ENCODE data around the gene CUX1. TPM values are rescaled to one million over a fixed set of nuclear protein-coding genes. Genes with fewer than 3 reads are reported as not detected.
"Not testable (repeated sequence)": the region's sequence is repeated elsewhere in the genome, so short reads cannot be mapped to it uniquely, and the experiment has no call there.

Gene CUX1
- polyA plus RNA-seq, 3 donors, result 80.1 to 95.7 (median 93.4) TPM

GRCh38 chr7:101887352-101887751, 69.9 kb downstream of the CUX1 start:
- DNase-seq, result not testable (repeated sequence)

GRCh38 chr7:101888564-101888963, 71.1 kb downstream of the CUX1 start:
- not testable (repeated sequence) for DNase-seq

GRCh38 chr7:101890749-101891523, 73.5 kb downstream of the CUX1 start:
- no peak for DNase-seq

GRCh38 chr7:101891936-101892640, 74.7 kb downstream of the CUX1 start:
- DNase-seq, result no peak

- no peak for DNase-seq
Measured at GRCh38 chr7:101893341-101894082, 76.1 kb downstream of the CUX1 start.

GRCh38 chr7:101896316-101896715, 78.9 kb downstream of the CUX1 start:
- no peak for DNase-seq

GRCh38 chr7:101896941-101897340, 79.5 kb downstream of the CUX1 start:
- DNase-seq, result no peak

GRCh38 chr7:101898106-101898505, 80.7 kb downstream of the CUX1 start:
- no peak for DNase-seq

GRCh38 chr7:101899616-101900015, 82.2 kb downstream of the CUX1 start:
- DNase-seq, result no peak

- no peak for DNase-seq
Measured at GRCh38 chr7:101900103-101900502, 82.7 kb downstream of the CUX1 start.

GRCh38 chr7:101901661-101902491, 84.5 kb downstream of the CUX1 start:
- no peak for DNase-seq

- DNase-seq, result no peak
Measured at GRCh38 chr7:101902680-101903514, 85.5 kb downstream of the CUX1 start.

- DNase-seq, result no peak
Measured at GRCh38 chr7:101903515-101903868, 86.1 kb downstream of the CUX1 start.

- no peak for DNase-seq
Measured at GRCh38 chr7:101904019-101904418, 86.6 kb downstream of the CUX1 start.

- no peak for DNase-seq
Measured at GRCh38 chr7:101905203-101905865, 87.9 kb downstream of the CUX1 start.

- DNase-seq, result no peak
Measured at GRCh38 chr7:101906291-101907240, 89.1 kb downstream of the CUX1 start.

GRCh38 chr7:101910991-101911799, 93.8 kb downstream of the CUX1 start:
- DNase-seq, result no peak

All from renal pelvis (tissue), 4 donors.